Measurements from ENCODE around the gene CCDC40. TPM values are rescaled to one million over a fixed set of nuclear protein-coding genes. Genes with fewer than 3 reads are reported as not detected.
A peak's percentile ranks its signal among the peaks of the same experiment; 100 is the strongest.

Gene CCDC40
- total RNA-seq, 2 experiments from 2014 or later: 0.20 to 0.84 TPM

DNA sequence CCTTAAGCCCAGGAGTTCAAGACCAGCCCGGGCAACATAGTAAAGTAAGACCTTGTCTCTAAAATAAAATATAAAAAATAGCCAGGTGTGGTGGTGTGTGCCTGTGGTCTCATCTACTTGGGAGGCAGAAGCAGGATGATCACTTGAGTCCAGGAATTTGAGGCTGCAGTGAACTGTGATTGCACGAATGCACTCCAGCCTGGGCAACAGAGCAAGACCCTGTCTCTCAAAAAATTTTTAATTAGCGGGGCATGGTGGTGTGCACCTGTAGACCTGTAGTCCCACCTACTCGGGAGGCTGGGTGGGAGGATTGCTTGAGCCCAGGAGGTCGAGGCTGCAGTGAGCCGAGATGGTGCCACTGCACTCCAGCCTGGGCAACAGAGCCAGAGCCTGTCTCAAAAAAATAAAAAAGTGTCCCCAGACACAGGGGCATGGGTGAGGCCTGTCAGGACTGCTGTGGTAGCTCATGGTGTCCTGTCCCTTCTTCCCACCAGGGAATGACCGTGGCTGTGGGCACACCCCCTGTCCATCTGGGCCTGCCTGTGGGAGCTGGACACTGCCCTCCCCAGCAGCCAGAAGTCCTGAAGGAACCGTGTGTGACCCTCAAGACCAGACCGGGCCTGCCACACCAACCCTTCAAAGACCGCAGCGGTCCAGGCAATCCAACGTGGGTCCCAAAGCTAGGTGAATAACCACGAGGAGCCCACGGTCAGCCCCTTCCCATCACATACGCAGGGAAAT lies 34.1 kb downstream of the CCDC40 start:
- no peaks in the 10 kb centered on the region for H3K36me3 Mint-ChIP-seq
- CTCF ChIA-PET: interaction anchor here (1.4 kb wide), 1 partner anchor 62 kb away, joined by 4 read pairs; no protein-coding TSS in a partner anchor
- no peak for ATAC-seq
- H3K9me3 Mint-ChIP-seq (ENCODE audit: low read depth): no peaks in the 10 kb centered on the region
- peaks cover 4% of the 10 kb centered on the region for H3K4me1 Mint-ChIP-seq
- H3K27me3 Mint-ChIP-seq: peaks cover 7% of the 10 kb centered on the region
- no peak overlapping the region for H3K27ac Mint-ChIP-seq
- H3K4me3 Mint-ChIP-seq: no peak overlapping the region
- DNase-seq: no peak

DNA sequence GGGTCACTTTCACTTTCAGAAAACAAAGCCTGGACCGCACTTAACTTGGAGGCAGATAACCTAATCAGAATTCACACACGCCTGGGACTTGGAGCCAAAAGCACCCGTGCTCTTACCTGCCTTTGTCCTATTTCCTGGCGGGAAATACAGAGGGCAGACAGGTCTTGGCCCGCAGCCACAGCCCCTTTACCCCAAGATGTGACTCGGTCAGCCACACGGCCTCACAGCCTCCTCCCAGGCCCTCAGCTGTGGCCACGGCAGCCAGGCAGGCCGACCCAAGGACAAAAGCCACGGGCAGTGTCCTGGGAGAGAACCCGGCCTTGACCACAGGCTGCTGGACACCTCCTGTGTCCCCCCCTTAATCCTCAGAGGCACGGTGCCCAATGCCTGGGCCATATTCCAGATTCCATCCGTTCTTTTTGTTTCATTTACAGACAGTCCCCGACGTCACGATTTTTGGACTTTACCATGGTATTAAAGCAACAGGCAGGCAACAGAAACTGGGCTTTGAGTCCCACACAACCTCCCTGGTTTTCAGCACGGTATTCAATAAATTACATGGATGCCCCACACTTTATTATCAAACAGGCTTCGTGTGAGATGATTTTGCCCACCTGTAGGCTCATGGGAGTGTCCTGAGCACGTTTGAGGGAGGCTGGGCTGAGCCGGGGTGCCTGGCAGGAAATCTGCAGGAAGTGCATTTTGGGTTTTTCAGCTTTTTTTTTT lies 34.8 kb downstream of the CCDC40 start:
- DNase-seq: no peak
- CTCF ChIA-PET: interaction anchor here (1.4 to 5.4 kb wide), 2 partner anchors 30 to 63 kb away, joined by 4 to 16 read pairs; partner anchors contain the start of gene GAA
- no peak overlapping the region for H3K27ac Mint-ChIP-seq

DNA sequence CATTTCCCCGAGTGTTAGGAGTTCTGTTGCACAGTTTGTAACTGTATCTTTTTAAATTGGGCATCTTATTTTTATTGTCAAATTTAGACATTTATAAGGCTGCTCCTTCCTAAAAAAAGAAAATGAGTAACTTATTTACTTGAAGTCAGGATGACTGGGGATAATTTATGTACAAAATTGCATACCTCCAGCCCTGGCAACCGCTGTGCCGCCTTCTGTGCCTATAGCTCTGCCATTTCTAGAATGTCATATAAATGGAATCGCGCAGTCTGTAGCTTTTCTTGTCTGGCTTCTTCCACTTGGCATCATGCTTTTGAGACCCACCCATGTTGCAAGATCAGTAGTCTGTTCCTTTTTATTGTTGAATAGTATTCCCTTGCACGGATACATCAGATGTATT lies 36.0 kb downstream of the CCDC40 start:
- Mint-ChIP-seq H3K27ac (no peak overlapping the region), H3K4me1 (peaks cover 4% of the 10 kb centered on the region), H3K27me3 (peaks cover 7% of the 10 kb centered on the region), H3K36me3 (no peaks in the 10 kb centered on the region), H3K4me3 (no peak overlapping the region), H3K9me3 (ENCODE audit: low read depth) (no peaks in the 10 kb centered on the region)
- CTCF ChIA-PET: interaction anchor here (5.4 kb wide), 1 partner anchor 29 kb away, joined by 16 read pairs; the partner anchor contains the start of gene GAA
- ATAC-seq (no peak), DNase-seq (no peak)

More for the DNA sequence above, 34.8 kb downstream of the CCDC40 start:
- no peaks in the 10 kb centered on the region for H3K9me3 Mint-ChIP-seq (ENCODE audit: low read depth)
- no peak for ATAC-seq
- H3K27me3 Mint-ChIP-seq: peaks cover 7% of the 10 kb centered on the region
- H3K36me3 Mint-ChIP-seq: no peaks in the 10 kb centered on the region
- H3K4me3 Mint-ChIP-seq: no peak overlapping the region
- peaks cover 4% of the 10 kb centered on the region for H3K4me1 Mint-ChIP-seq

DNA sequence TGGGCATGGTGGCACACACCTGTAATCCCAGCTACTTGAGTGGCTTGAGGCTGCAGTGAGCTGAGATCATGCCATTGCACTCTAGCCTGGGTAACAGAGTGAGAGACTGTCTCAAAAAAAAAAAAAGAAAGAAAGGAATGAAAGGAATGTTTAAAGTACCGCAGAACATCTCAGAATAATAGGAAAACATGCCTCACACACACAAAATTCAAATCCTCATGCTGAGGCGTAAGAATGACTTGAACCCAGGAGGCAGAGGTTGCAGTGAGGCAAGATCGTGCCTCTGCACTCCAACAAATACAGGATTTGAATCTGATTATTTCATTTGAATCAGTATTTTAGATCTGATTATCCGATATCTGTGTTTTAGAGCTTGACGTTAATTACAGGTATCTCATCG lies 43.6 kb downstream of the CCDC40 start:
- no peaks in the 10 kb centered on the region for H3K36me3 Mint-ChIP-seq
- H3K27me3 Mint-ChIP-seq: peaks cover 4% of the 10 kb centered on the region
- CTCF ChIA-PET: interaction anchor here (4.8 to 7.2 kb wide), 2 partner anchors 21 to 72 kb away, joined by 28 to 45 read pairs; partner anchors contain the start of gene GAA
- ATAC-seq: no peak
- H3K4me1 Mint-ChIP-seq: peaks cover 1% of the 10 kb centered on the region
- H3K9me3 Mint-ChIP-seq (ENCODE audit: low read depth): no peaks in the 10 kb centered on the region
- no peak overlapping the region for H3K4me3 Mint-ChIP-seq
- H3K27ac Mint-ChIP-seq: no peak overlapping the region
- DNase-seq: no peak

DNA sequence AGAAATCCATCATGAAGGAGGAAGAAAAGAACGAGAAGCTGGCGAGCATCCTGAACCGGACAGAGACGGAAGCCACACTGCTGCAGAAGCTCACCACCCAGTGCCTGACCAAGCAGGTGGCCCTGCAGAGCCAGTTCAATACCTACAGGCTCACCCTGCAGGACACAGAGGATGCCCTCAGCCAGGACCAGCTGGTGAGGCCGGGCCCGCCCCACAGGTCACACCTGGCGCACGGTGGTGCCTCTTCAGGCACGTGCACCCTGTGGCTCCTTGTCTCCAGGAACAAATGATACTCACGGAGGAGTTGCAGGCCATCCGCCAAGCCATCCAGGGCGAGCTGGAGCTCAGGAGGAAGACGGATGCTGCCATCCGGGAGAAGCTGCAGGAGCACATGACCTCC lies 45.2 kb downstream of the CCDC40 start:
- H3K9me3 Mint-ChIP-seq (ENCODE audit: low read depth): no peaks in the 10 kb centered on the region
- no peak overlapping the region for H3K27ac Mint-ChIP-seq
- H3K36me3 Mint-ChIP-seq: no peaks in the 10 kb centered on the region
- ATAC-seq: no peak
- H3K4me3 Mint-ChIP-seq: no peak overlapping the region
- CTCF ChIA-PET: interaction anchor here (0.9 to 7.2 kb wide), 11 partner anchors 10 to 346 kb away, joined by 3 to 45 read pairs (median 5); partner anchors contain the start of gene GAA
- H3K27me3 Mint-ChIP-seq: peaks cover 4% of the 10 kb centered on the region
- H3K4me1 Mint-ChIP-seq: peaks cover 1% of the 10 kb centered on the region
- DNase-seq: no peak

DNA sequence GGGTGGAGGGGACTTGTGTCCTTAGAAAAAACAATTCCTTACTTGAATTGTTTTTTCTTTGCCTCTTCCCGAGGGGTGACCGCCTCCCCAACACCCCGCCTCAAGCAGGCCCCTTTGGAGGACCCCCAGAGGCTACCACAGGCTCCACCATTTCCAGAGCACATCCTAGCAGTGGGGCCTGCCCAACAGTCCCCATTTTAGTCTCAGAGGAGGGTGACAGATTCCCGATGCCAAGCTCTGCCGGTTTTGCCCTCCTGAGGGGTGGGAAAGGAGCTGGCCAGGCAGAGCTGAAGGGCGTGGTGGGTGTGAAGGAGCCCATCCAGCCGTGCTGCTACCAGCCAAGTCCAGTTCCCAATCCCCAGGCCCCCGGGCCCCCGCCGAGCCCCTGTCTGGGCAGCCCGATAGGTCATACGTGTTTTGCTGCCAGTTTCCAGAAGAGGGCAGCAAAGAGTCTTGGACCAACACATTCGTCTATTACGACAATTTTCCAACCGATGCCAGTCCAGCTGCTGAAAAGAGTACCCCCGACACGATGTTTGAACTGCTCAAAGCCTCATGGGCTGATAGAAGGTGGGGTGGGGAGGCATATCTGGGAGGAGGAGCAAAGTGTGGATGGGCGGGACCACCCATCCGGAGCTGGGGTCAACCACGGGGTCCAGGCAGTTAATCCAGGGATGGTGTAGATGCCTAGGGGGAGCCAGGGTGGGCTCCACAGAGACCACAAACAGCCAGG lies 46.1 kb downstream of the CCDC40 start:
- no peaks in the 10 kb centered on the region for H3K36me3 Mint-ChIP-seq
- peak; percentile 76 for ATAC-seq
- H3K27me3 Mint-ChIP-seq: peaks cover 7% of the 10 kb centered on the region
- H3K9me3 Mint-ChIP-seq (ENCODE audit: low read depth): no peaks in the 10 kb centered on the region
- peak; percentile 75 for DNase-seq
- CTCF ChIA-PET: interaction anchor here (0.7 to 7.2 kb wide), 20 partner anchors 9 to 345 kb away, joined by 3 to 45 read pairs (median 4); partner anchors contain the start of gene GAA
- H3K4me1 Mint-ChIP-seq: peaks cover 1% of the 10 kb centered on the region
- H3K4me3 Mint-ChIP-seq: no peak overlapping the region
- H3K27ac Mint-ChIP-seq: no peak overlapping the region

DNA sequence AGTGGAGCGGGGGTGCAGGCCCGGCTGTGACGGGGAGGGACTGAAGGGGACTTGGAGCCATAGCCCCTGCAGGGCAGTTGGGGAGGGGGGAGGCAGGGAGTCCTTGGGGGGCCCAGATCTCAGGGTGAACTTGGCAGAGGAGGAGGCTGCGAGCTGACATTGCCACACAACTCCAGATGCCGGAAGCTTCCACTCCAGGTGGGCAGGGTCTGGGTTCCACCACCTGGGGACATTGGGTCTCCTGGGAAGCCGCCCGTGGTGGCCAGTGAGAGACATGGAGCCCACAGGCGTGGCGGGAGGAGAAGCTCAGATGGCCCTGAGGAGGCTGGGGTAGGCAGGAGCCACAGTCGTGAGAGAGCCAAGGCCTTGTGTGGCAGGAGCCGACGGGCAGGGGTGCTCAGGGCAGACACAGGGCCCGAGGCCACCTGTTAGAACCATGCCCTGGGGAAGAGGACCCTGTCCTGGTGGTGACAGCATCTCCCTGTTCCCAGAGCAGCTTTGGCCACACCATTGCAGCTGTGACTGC lies 46.8 kb downstream of the CCDC40 start:
- Mint-ChIP-seq H3K4me1 (peaks cover 1% of the 10 kb centered on the region), H3K27me3 (peaks cover 7% of the 10 kb centered on the region), H3K9me3 (ENCODE audit: low read depth) (no peaks in the 10 kb centered on the region), H3K4me3 (no peak overlapping the region), H3K27ac (no peak overlapping the region), H3K36me3 (no peaks in the 10 kb centered on the region)
- DNase-seq (no peak), ATAC-seq (peak; percentile 5)
- CTCF ChIA-PET: interaction anchor here (0.7 to 7.2 kb wide), 15 partner anchors 8 to 344 kb away, joined by 3 to 45 read pairs (median 4); partner anchors contain the start of gene GAA

DNA sequence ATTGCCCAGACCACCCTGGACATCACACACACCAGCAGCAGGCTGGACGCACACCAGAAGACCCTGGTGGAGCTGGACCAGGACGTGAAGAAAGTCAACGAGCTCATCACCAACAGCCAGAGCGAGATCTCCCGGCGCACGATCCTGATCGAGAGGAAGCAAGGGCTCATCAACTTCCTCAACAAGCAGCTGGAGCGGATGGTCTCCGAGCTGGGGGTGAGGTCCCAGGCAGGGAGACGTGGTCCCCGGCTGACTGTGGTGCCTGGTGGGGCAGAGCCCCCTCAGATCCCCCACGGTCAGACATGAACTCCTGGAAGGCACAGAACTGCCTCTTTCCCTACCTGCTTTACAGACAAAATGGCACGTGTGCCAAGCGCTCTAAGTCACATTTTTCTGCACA lies 48.3 kb downstream of the CCDC40 start:
- no peak overlapping the region for H3K27ac Mint-ChIP-seq

DNA sequence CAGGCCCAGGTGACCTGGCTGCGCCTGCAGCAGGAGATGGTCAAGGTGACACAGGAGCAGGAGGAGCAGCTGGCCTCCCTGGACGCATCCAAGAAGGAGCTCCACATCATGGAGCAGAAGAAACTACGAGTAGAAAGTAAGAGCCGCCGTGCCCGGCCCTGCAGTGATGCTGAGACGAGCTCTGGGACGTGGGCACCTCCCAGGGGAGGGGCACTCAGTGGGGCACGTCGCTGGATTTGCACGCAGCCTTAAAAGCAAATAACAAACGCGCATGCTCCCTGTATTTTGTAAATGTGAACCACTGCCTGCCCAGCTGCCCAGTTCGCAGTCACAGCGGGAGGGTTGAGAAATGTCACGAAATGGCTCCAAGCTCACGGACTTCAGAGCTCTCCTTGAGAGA lies 49.6 kb downstream of the CCDC40 start:
- Mint-ChIP-seq H3K27me3 (peaks cover 9% of the 10 kb centered on the region), H3K9me3 (ENCODE audit: low read depth) (no peaks in the 10 kb centered on the region), H3K27ac (no peak overlapping the region), H3K4me3 (no peak overlapping the region), H3K36me3 (no peaks in the 10 kb centered on the region), H3K4me1 (peaks cover 1% of the 10 kb centered on the region)
- CTCF ChIA-PET: interaction anchor here (0.8 to 7.2 kb wide), 2 partner anchors 15 to 77 kb away, joined by 3 to 45 read pairs; partner anchors contain the start of gene GAA
- no peak for ATAC-seq
- DNase-seq: no peak

More for the DNA sequence above, 48.3 kb downstream of the CCDC40 start:
- Mint-ChIP-seq H3K27me3 (peaks cover 4% of the 10 kb centered on the region), H3K4me1 (peaks cover 1% of the 10 kb centered on the region), H3K36me3 (no peaks in the 10 kb centered on the region), H3K4me3 (no peak overlapping the region), H3K9me3 (ENCODE audit: low read depth) (no peaks in the 10 kb centered on the region)
- CTCF ChIA-PET: interaction anchor here (0.5 to 7.2 kb wide), 3 partner anchors 16 to 77 kb away, joined by 3 to 45 read pairs (median 28); partner anchors contain the start of gene GAA
- ATAC-seq (no peak), DNase-seq (no peak)

DNA sequence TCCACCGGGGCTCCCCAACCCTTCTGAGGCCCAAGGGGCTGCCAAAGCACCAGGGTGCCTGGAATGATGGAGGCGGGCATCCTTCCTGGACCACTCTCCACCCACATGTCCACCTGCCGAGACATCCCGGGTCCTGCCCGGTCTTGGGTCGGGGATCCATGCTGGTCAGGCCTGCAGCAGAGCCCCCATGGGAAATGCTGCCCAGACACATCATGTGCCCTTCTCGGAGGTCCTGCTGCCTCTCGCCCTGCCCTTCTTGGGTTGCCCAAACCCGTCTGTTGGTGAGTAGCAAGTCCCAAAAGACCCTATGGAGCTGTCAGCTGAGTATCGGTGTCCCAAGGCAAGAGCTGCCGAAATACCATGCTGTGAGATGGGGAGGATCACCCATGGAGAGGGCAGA lies 50.2 kb downstream of the CCDC40 start:
- H3K36me3 Mint-ChIP-seq: no peaks in the 10 kb centered on the region
- no peak overlapping the region for H3K27ac Mint-ChIP-seq
- ATAC-seq (no peak), DNase-seq (no peak)
- H3K9me3 Mint-ChIP-seq (ENCODE audit: low read depth): no peaks in the 10 kb centered on the region
- peaks cover 1% of the 10 kb centered on the region for H3K4me1 Mint-ChIP-seq
- peaks cover 9% of the 10 kb centered on the region for H3K27me3 Mint-ChIP-seq
- CTCF ChIA-PET: interaction anchor here (7.2 kb wide), 1 partner anchor 14 kb away, joined by 45 read pairs; the partner anchor contains the start of gene GAA
- no peak overlapping the region for H3K4me3 Mint-ChIP-seq

DNA sequence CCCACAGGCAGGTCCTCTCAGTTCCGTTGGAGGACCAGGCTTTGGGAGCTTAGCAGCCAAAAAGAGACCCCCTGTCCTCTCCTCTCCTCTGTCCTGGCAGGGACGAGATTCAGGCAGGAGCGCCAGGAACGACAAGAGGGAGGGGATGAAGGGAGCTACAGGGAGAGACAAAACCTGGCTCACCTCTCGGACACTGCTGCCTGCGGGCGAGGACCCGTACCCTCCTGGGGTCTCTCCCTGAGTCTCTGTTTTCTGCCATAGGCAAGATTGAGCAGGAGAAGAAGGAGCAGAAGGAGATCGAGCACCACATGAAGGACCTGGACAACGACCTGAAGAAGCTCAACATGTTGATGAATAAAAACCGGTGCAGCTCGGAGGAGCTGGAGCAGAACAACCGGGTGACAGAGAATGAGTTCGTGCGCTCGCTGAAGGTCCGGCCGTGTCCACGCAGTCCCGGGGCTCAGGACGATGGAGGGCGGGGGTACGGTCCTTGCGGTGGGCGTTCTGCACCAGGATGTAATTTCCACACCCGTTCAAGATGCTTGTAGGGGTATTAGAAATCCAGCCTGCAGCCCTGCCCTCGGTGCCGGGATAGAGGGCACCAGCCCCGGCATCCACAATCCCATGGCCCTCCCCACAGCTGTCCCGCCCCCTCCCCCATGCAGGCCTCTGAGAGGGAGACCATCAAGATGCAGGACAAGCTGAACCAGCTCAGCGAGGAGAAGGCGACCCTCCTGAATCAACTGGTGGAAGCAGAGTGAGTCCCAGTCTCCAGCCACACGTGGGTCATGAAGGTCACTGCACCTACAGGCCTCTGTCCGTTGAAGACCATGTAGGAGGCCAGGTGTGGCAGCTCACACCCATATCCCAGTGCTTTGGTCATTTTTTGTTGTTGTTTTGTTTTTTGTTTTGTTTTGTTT lies 51.2 kb downstream of the CCDC40 start:
- Mint-ChIP-seq H3K9me3 (ENCODE audit: low read depth) (no peaks in the 10 kb centered on the region), H3K4me3 (no peak overlapping the region), H3K36me3 (no peaks in the 10 kb centered on the region), H3K27me3 (peaks cover 9% of the 10 kb centered on the region), H3K27ac (no peak overlapping the region), H3K4me1 (peaks cover 1% of the 10 kb centered on the region)
- no peak for ATAC-seq
- CTCF ChIA-PET: interaction anchor here (2.5 kb wide), 1 partner anchor 13 kb away, joined by 14 read pairs; the partner anchor contains the start of gene GAA
- DNase-seq: no peak

DNA sequence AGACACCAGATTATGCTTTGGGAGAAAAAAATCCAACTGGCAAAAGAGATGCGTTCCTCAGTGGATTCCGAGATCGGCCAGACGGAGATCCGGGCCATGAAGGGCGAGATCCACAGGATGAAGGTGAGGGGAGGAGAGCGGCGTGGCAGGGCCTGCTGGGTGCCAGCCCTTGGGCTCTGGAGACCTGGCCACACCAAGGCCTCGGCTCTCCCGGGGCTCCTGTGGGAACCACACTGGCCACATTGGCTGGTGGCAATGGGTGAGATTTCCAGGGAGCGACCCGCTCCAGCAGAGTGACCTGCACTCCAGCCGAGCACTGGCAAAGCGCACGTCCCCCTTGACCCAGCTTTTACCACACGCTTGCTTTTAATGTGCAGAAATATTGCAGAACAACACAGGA lies 53.3 kb downstream of the CCDC40 start:
- H3K27ac Mint-ChIP-seq: no peak overlapping the region
- H3K9me3 Mint-ChIP-seq (ENCODE audit: low read depth): no peaks in the 10 kb centered on the region
- H3K4me1 Mint-ChIP-seq: no peaks in the 10 kb centered on the region
- no peak for DNase-seq
- peaks cover 7% of the 10 kb centered on the region for H3K27me3 Mint-ChIP-seq
- no peak for ATAC-seq
- CTCF ChIA-PET: interaction anchor here (2.5 to 3.5 kb wide), 2 partner anchors 7 to 11 kb away, joined by 13 to 14 read pairs; partner anchors contain the start of gene GAA
- H3K4me3 Mint-ChIP-seq: no peak overlapping the region
- H3K36me3 Mint-ChIP-seq: no peaks in the 10 kb centered on the region
